ENCODE results near the gene CDC14B.

DNA sequence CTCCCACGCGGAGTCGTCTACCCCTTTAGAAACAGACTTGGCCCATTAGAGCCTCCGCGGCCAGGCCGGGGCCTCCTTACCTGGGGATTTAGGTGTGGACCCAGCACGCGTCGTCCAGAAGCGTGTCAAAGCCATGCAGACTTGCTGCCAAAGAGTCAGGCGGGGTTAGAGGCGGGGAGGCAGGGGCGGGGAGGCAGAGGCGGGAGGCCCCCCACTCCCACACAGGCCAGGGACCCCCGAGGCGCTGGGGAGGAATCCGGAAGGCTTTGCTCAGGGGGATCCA lies 122.6 kb downstream of the CDC14B start:
- TF ChIP-seq, protein P1, sequence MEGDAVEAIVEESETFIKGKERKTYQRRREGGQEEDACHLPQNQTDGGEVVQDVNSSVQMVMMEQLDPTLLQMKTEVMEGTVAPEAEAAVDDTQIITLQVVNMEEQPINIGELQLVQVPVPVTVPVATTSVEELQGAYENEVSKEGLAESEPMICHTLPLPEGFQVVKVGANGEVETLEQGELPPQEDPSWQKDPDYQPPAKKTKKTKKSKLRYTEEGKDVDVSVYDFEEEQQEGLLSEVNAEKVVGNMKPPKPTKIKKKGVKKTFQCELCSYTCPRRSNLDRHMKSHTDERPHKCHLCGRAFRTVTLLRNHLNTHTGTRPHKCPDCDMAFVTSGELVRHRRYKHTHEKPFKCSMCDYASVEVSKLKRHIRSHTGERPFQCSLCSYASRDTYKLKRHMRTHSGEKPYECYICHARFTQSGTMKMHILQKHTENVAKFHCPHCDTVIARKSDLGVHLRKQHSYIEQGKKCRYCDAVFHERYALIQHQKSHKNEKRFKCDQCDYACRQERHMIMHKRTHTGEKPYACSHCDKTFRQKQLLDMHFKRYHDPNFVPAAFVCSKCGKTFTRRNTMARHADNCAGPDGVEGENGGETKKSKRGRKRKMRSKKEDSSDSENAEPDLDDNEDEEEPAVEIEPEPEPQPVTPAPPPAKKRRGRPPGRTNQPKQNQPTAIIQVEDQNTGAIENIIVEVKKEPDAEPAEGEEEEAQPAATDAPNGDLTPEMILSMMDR (conservative IDR thresholded peaks at IDR 0.05 in 1 of 2, IDR thresholded peaks at IDR 0.05 in 1 of 2; ENCODE audit: extremely low read depth in 1 of 2, insufficient read depth in 1 of 2, low read depth in 1 of 2, low read length in 2 of 2): no peak
- TF ChIP-seq EZH2 (IDR thresholded peaks at IDR 0.05; ENCODE audit: borderline replicate concordance, low read length): no peak
